Activated CD8-positive, alpha-beta memory T cell treated with anti-CD3 and anti-CD28 coated beads for 1 hour (primary cell): ENCODE data around the gene RACGAP1.

Source experiments
- DNase-seq, 2 donors: peaks; one replicate each; pipeline ENCODE4 v3.0.0-alpha.2; 2020; ENCODE audit warnings: low read depth in 1 of 2; ENCODE audit errors: extremely low read depth in 1 of 2

Gene RACGAP1

GRCh38 chr12:50056639-50056976 is 31.3 kb upstream of the RACGAP1 start:
- DNase-seq = no peak

- peak in 1 of 2 donors; percentile 36 for DNase-seq
These were observed 30.7 kb upstream of the RACGAP1 start for GRCh38 chr12:50055831-50056638.

- no peak for DNase-seq
These were observed 28.3 kb upstream of the RACGAP1 start for GRCh38 chr12:50053583-50053982.

GRCh38 chr12:50052964-50053363 is 27.7 kb upstream of the RACGAP1 start:
- no peak for DNase-seq

GRCh38 chr12:50052544-50052943 is 27.2 kb upstream of the RACGAP1 start:
- DNase-seq = no peak

- DNase-seq = no peak
These were observed 26.0 kb upstream of the RACGAP1 start for GRCh38 chr12:50051101-50051806.

- no peak for DNase-seq
These were observed 25.3 kb upstream of the RACGAP1 start for GRCh38 chr12:50050410-50051098.

- no peak for DNase-seq
These were observed 24.8 kb upstream of the RACGAP1 start for GRCh38 chr12:50050119-50050385.

GRCh38 chr12:50049254-50050118 is 24.2 kb upstream of the RACGAP1 start:
- DNase-seq = no peak

- no peak for DNase-seq
These were observed 22.5 kb upstream of the RACGAP1 start for GRCh38 chr12:50047693-50048250.

GRCh38 chr12:50043854-50044253 is 18.6 kb upstream of the RACGAP1 start:
- DNase-seq = no peak

GRCh38 chr12:50043308-50043707 is 18.0 kb upstream of the RACGAP1 start:
- no peak for DNase-seq

- DNase-seq = no peak
These were observed 17.4 kb upstream of the RACGAP1 start for GRCh38 chr12:50042693-50043092.

GRCh38 chr12:50041962-50042361 is 16.7 kb upstream of the RACGAP1 start:
- DNase-seq = no peak

- DNase-seq = no peak
These were observed 16.0 kb upstream of the RACGAP1 start for GRCh38 chr12:50041062-50041860.

GRCh38 chr12:50040657-50041056 is 15.4 kb upstream of the RACGAP1 start:
- DNase-seq = no peak

- DNase-seq = peak; percentile 61 to 84
These were observed 14.0 kb upstream of the RACGAP1 start for GRCh38 chr12:50039151-50039835.

GRCh38 chr12:50038336-50038735 is 13.0 kb upstream of the RACGAP1 start:
- no peak for DNase-seq

GRCh38 chr12:50032854-50033581 is 7.7 kb upstream of the RACGAP1 start:
- no peak for DNase-seq
